ENCODE results near the gene DOCK4. TPM values are rescaled to one million over a fixed set of nuclear protein-coding genes. Genes with fewer than 3 reads are reported as not detected.

The DOCK4 gene
- total RNA-seq, 1 experiment from 2014 or later = 38.0 TPM

DNA sequence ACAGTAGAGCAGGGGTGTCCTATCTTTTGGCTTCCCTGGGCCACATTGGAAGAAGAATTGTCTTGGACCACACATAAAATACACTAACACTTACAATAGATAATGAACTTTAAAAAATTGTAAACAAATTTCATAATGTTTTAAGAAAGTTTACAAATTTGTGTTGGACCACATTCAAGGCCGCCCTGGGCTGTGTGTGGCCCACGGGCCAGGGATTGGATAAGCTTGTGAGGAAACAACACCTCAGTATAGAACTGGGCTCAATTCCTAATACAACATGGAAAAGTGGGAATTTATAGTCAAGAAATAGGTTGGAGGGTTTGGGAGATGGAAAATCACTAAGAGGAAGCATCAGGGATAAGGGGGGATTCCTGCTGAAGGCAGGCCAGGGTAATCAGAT is 18.0 kb upstream of the DOCK4 start:
- DNase-seq (ENCODE audit: extremely low read depth, low read depth) = no peak

DNA sequence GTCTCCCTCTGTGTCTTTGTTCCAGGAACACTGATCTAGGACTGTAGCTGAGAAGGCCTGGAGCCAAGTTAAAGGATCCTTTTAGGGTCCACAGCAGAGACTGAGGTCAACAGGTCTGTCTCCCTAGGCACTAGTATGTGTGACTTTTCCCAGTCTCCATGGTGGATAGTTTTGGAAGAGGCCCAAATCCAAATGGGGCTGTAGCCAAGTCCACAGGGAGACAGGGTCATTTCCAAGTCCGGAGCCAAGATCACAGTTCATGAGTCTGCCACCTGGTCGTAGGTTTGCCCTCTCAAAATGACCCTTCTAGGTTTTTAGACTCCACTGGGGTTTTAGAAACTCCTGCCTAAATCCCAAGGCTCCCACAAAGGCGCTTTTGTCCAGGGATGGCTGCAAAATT is 17.1 kb upstream of the DOCK4 start:
- DNase-seq (ENCODE audit: extremely low read depth, low read depth) = no peak

DNA sequence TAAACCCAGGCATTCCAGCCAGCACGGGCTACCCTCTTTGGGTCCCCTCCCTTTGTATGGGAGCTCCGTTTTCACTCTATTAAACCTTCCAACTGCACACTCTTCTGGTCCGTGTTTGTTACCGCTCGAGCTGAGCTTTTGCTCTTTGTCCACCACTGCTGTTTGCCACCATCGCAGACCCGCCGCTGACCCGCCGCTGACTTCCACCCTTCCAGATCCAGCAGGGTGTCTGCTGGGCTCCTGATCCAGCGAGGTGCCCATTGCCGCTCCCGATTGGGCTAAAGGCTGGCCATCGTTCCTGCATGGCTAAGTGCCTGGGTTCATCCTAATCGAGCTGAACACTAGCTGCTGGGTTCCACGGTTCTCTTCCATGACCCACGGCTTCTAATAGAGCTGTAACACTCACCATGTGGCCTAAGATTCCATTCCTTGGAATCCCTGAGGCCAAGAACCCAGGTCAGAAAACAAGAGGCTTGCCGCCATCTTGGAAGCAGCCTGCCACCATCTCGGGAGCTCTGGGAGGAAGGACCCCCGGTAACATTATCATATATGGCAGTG is 14.8 kb upstream of the DOCK4 start:
- DNase-seq (ENCODE audit: extremely low read depth, low read depth) = no peak

- no peak for DNase-seq (ENCODE audit: extremely low read depth, low read depth)
Observed at GRCh38 chr7:112215787-112216186, 9.6 kb upstream of the DOCK4 start.

GRCh38 chr7:112214883-112215282 is 8.7 kb upstream of the DOCK4 start:
- DNase-seq (ENCODE audit: extremely low read depth, low read depth) = no peak

DNA sequence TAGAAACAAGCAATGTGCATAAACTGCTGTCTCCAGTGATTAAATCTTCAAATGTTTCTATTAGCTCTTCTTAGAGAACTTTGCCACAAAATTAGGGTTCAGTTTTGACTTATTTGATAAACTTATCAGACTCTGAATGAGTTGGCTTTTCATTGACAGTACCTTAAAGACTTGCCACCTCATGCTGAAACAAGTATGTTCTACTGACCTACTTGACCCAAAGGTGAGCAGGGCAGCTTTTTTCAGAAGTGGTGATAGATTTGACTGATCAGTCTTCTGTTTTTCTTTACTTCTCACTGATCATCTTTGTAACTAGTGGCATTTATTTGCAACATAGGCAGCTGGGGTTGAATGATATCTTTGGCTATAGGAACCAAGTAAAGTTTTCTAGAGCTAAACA is 8.1 kb upstream of the DOCK4 start:
- no peak for DNase-seq (ENCODE audit: extremely low read depth, low read depth)

DNA sequence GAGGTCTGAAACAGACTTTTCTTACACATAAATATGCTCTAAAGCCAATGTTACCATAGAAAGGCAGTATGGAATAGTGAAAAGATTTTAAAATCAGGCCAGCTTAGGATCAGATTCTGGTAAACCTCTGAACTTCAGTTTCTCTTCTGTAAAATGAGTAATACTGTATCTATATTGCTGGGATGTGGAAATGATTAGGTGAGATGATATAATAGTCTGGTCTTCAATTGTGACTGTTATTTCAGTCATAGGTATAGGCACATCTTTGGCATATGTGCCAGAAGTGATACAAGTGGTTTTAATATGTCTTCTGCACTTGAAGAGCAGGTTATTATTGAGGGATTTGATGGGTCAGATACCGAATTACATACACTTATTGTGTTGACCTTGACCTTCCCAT is 7.5 kb upstream of the DOCK4 start:
- DNase-seq (ENCODE audit: extremely low read depth, low read depth) = no peak

GRCh38 chr7:112212571-112212970 is 6.4 kb upstream of the DOCK4 start:
- DNase-seq (ENCODE audit: extremely low read depth, low read depth) = no peak

DNA sequence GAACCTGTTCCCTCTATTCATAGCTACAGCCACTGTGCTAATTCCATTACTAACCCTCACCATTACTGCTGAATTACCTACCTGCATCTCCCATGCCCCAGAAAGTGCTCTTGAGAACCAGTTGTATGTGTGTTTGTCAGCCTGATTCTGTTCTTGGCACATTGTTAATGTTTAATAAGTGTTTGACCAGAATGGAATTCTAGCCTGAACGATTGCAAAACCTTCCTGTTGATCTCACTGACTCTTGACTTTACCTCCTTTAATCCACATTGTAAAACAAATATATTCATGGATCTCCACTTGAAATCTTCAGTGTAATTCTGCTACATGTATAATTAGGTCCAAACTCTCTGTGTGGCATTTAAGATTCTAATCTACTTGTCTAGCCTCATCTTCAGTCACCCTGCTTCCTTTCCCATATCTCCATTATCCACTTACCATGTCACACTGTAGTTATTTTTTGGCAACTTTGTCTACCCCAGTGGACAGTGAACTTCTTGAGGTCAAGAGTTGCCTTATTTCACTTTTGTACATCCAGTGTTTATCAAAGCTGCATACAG is 5.2 kb upstream of the DOCK4 start:
- no peak for DNase-seq (ENCODE audit: extremely low read depth, low read depth)

DNA sequence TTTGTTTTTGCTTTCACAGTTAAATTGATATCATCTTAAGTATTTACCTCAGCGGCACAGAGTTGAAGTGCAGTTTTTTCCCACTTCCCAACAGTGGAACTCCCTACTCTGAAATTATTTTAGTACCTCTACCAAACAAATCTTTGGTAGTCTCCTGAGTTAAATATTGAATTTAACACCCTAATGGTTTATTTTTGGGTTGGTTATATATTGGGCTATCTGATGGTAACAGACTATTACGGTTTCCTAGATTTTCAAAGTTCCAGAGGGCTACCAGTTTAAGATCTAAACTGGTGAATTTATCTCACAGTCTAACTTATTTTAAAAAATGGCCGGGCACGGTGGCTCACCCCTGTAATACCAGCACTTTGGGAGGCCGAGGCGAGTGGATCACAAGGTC is 1.6 kb upstream of the DOCK4 start:
- no peak for DNase-seq (ENCODE audit: extremely low read depth, low read depth)

DNA sequence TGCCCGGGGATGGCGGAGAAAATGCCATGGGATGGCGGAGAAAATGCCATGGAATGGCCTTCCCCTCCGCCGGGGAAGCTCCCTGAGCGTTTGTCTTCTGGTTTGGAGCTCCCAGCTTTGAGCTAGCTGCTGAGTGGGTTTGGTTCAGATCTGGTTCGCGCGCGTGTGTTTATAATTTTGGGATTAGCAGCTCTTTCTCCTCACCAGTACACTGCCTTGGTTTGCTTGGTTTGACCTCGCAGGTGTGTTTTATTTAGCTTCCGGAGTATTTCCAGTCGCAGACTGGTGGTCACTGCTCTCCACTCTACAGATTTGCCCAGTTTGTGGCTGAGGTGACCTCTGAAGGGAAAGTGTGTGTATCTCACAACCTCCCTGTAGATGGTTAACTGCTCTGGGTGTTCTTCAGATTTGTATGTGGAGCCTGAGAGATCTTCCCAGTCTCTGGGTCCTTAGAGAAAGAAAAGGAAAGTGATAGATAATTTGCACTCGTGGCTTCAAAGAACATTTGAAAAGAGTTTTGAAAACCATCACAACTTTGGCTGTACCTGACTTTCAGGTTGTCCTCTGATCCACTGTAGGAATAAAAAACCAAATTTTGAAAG is 893 bp upstream of the DOCK4 start:
- DNase-seq (ENCODE audit: extremely low read depth, low read depth) = no peak

- no peak for DNase-seq (ENCODE audit: extremely low read depth, low read depth)
Observed at GRCh38 chr7:112205343-112206237, 609 bp downstream of the DOCK4 start.

- no peak for DNase-seq (ENCODE audit: extremely low read depth, low read depth)
Observed at GRCh38 chr7:112204499-112205342, 1.5 kb downstream of the DOCK4 start.

- no peak for DNase-seq (ENCODE audit: extremely low read depth, low read depth)
Observed at GRCh38 chr7:112203365-112203739, 2.8 kb downstream of the DOCK4 start.

- DNase-seq (ENCODE audit: extremely low read depth, low read depth) = no peak
Observed at GRCh38 chr7:112202816-112203215, 3.4 kb downstream of the DOCK4 start.

DNA sequence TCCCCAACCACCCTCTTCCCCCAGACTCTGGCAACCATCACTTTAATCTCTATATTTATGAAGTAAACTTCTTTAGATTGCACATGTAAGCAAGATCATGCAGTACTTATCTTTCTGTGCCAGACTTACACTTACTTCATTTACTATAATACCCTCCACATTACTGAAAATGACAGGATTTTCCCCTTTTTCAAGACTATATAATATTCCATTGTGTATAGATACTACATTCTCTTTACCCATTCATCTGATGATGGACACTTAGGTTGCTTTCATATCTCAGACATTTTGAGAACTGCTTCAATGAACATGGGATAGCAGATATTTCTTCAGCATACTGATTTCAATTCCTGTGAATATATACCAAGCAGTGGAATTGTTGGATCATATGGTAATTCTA is 4.4 kb downstream of the DOCK4 start:
- no peak for DNase-seq (ENCODE audit: extremely low read depth, low read depth)

GRCh38 chr7:112201411-112201810 is 4.8 kb downstream of the DOCK4 start:
- DNase-seq (ENCODE audit: extremely low read depth, low read depth) = no peak

- no peak for DNase-seq (ENCODE audit: extremely low read depth, low read depth)
Observed at GRCh38 chr7:112199672-112200071, 6.5 kb downstream of the DOCK4 start.

DNA sequence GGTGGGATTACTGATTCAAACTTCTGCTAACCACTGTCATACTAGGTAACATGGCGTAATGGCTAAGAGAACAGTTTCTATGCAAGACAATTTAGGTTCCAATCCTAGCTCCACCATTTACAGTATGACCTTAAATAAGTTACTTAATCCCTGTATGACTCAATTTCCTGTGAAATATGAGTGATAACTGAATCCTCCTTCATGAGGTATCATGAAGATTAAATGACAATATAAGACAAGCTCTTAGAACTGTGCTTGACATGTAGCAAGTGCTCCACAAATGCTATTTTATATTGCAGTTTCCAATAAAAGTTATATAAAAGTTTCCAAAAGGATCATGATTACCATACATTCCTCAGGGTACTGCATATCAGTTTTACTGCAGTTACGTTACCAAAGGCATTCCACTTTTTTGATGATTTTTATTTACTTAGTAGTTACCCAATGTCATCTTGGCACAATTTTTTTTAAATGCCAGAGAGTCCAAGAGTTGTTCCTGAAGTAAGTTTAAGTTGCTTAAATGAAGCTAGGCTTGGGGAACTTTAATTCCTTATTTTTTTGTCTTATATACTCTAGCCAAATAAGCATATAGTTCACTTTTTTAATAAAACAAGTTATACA is 7.1 kb downstream of the DOCK4 start:
- DNase-seq (ENCODE audit: extremely low read depth, low read depth) = no peak

DNA sequence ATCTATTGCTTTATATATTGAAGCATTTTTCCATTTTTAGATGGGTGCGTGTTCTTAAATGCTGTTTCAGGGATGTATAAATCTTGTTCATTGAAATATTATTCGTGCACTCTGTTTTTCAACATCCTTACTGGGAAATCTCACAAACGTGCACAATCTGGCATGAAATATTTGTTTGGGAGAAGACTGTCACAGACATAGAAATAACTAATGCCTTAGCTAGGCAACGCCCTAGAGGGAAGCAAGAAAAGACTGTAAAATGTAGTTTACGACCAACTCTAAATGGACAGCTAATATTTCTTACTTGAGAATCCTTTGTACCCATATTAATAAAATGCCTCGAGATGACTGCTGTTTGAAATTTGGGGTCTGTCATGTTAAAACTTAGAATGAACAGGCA is 8.9 kb downstream of the DOCK4 start:
- no peak for DNase-seq (ENCODE audit: extremely low read depth, low read depth)

Data from NCI-H460 (cell line).